GM21515 (cell line): ENCODE data around the gene TSC22D4.
"Not testable (repeated sequence)": the region's sequence is repeated elsewhere in the genome, so short reads cannot be mapped to it uniquely, and the experiment has no call there.

ENCODE experiments used
- ATAC-seq: cut with Tn5 transposase; IDR thresholded peaks from one replicate; pipeline ENCODE4 v1.9.1; 2021; ENCODE audit not compliant: unreplicated experiment

The TSC22D4 gene

GRCh38 chr7:100478958-100479660 is at the start of gene TSC22D4:
TSC22D4 (minus strand) TSS chr7:100479214; CDS start chr7:100478038, 1,176 bp downstream.
- peak; percentile 57 for ATAC-seq

GRCh38 chr7:100528108-100528866 is 49.3 kb upstream of the TSC22D4 start:
- not testable (repeated sequence) for ATAC-seq

GRCh38 chr7:100523192-100523591 is 44.2 kb upstream of the TSC22D4 start:
- not testable (repeated sequence) for ATAC-seq

- ATAC-seq: not testable (repeated sequence)
Measured at GRCh38 chr7:100521909-100522593, 43.0 kb upstream of the TSC22D4 start.

- ATAC-seq: no peak
Measured at GRCh38 chr7:100521076-100521475, 42.1 kb upstream of the TSC22D4 start.

- no peak for ATAC-seq
Measured at GRCh38 chr7:100520138-100520537, 41.1 kb upstream of the TSC22D4 start.

- ATAC-seq: no peak
Measured at GRCh38 chr7:100519580-100519979, 40.6 kb upstream of the TSC22D4 start.

- no peak for ATAC-seq
Measured at GRCh38 chr7:100517305-100517704, 38.3 kb upstream of the TSC22D4 start.

GRCh38 chr7:100516135-100516812 is 37.3 kb upstream of the TSC22D4 start:
- no peak for ATAC-seq

- no peak for ATAC-seq
Measured at GRCh38 chr7:100515072-100515532, 36.1 kb upstream of the TSC22D4 start.

GRCh38 chr7:100513212-100513810 is 34.3 kb upstream of the TSC22D4 start:
- no peak for ATAC-seq

- ATAC-seq: no peak
Measured at GRCh38 chr7:100510437-100511239, 31.6 kb upstream of the TSC22D4 start.

GRCh38 chr7:100509231-100509630 is 30.2 kb upstream of the TSC22D4 start:
- no peak for ATAC-seq

- no peak for ATAC-seq
Measured at GRCh38 chr7:100506356-100506923, 27.4 kb upstream of the TSC22D4 start.

- ATAC-seq: no peak
Measured at GRCh38 chr7:100504887-100505611, 26.0 kb upstream of the TSC22D4 start.

- not testable (repeated sequence) for ATAC-seq
Measured at GRCh38 chr7:100504031-100504430, 25.0 kb upstream of the TSC22D4 start.

- ATAC-seq: not testable (repeated sequence)
Measured at GRCh38 chr7:100500743-100501142, 21.7 kb upstream of the TSC22D4 start.

GRCh38 chr7:100496509-100496908 is 17.5 kb upstream of the TSC22D4 start:
- ATAC-seq: no peak
